HG03432 (cell line): Measurements from ENCODE around the gene TOR4A.
A peak's percentile ranks its signal among the peaks of the same experiment; 100 is the strongest.

Experiments
- ATAC-seq: cut with Tn5 transposase; IDR thresholded peaks from one replicate; pipeline ENCODE4 v1.9.1; 2021; ENCODE audit warnings: mild to moderate bottlenecking, moderate library complexity; ENCODE audit not compliant: unreplicated experiment

The TOR4A gene

DNA sequence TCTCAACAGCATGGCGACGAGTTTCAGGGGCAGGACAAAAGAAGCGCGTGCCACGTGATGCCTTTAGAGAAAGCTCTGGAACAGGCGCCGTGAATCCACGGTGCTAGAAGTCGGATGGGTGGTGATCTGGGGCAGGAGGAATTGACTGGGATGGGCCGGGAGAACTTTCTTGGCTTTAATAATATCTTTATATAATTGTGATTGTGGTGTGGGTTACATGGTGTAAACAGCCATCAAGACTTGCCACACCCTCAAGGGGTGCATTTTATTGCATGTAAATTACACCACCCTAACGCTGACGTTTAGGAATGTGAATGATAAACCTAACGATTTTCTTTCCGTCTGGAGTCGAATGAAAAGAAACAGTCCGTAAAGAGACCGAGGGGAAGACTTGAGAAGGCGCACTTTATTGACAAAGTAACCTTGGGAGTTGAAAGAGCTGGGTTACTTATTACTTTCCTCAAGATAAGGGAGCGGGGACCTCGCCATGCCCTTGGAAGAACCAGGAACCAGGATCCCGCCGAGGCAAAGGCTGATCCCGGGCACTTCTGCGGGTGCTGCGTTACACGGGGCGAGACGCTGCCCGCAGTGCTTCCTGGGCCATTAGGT is 16.1 kb downstream of the TOR4A start:
- no peak for ATAC-seq

DNA sequence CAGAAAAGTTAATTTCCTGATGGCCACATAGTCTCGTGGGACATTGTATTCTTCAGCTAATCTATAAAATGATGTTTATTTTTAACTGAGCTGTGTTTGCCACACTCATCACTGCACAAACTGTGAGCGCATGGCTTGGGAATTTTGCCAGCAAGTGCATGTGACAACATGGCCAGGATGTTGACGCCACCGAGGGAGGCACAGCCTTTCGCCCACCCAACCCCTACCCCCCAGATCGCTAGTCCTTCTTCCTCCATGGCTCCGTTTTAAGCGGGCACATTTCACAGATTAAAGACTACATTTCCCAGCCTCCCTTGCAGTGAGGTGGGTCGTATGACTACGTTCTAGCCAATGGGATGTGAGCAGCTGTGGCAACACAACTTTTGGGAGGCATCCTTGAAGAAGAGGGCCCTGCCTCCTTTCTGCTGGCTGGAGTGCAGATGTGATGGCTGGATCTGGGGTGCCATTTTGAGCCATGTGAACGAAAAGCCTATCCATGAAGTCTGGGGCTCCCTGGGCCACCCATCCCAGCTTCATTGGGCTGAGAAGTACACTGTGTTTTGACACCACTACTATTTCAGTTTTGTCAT is 16.7 kb downstream of the TOR4A start:
- no peak for ATAC-seq

DNA sequence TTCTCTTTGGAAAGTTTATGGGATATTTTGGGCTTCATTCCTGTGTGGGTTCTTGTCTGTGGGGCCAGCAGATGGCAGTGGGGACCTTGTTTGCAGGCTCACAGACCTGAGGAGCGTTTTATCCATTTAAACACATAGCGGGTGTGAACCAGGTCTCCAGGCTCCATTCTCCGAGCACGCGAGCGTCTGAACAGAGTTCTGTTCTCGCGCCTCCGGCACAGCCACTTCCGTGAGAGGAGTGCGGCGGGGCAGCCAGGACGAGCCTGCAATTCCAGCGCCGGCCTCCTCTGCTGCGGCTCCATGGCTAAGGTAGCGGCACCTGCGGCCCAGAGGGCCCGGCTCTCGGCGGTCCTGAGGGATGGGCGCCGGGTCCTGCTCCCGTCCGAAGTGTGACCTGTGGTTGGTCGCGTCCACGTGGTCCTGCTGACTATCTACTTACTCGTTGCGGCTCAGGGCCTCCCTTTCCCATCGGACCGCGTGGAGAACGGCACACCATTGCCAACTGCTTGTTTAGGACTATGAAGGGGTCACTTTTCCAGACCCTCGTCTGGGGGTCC is 17.2 kb downstream of the TOR4A start:
- no peak for ATAC-seq

DNA sequence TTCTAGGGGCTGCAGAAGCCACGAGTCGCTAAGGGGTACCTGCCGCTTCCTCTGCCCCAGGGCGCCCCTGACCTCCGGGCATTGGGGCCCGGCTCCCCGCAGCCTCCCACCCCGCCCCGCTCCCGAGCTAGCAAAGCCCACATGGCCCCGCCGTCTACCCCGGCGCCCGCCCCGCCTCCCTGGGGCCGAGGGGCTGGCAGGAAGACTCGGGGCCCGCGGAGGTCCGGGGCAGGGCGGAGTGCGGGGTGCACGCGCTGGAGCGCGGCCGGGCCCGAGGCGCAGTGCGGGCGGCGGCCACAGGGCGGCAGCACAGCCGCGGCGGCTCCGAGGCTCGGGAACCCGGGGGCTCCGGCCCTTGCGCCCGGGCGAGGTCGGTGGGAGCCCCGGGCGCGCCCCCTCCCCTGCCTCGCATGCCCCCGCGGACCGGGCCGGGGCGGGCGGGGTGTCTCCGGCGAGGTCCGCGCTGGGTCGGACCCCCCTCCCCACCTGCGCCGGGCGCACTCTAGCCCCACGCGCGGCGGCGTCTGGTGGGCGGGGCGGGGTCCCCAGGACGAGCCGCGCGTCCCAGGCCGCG is 17.8 kb downstream of the TOR4A start:
- no peak for ATAC-seq

DNA sequence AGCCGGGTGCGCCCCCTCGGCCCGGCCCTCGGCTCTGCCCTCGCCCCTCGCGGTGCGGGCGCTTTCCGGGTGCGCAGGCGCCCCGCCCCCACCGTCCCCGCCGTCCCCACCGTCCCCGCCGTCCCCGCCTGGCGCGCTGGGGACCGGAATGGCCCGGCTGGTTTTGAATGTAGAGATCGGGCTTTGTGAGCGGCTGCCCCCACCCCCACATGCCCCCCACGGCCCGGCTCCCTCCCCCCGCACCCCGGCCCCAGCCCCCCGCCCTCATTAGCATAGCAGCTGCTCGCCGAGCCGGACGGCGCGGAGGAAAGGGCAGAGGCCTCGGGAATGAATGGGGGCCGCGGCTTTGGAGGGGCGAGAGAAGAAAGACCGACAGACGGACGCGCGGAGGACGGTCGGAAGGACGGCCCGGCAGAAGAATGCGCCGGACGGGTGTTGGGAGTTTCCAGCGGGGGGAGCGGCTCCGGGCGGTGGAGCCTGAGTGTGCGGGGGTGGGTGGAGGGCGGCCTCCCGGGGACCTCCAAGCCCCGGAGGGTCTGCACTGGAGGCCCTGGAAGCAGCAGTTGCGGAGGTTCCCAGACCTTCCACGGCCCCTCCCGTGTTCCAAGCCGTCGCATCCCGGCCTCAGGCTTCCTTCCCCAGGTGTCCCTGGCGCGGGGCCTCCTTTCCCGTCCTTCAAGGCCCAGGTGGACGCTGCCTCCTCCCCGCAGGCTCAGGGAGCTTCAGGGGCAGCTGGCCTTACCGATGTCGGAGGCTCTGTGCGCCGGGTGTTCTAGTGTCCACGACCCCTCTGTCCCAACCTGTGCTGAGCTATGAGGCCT is 18.5 kb downstream of the TOR4A start:
- no peak for ATAC-seq

DNA sequence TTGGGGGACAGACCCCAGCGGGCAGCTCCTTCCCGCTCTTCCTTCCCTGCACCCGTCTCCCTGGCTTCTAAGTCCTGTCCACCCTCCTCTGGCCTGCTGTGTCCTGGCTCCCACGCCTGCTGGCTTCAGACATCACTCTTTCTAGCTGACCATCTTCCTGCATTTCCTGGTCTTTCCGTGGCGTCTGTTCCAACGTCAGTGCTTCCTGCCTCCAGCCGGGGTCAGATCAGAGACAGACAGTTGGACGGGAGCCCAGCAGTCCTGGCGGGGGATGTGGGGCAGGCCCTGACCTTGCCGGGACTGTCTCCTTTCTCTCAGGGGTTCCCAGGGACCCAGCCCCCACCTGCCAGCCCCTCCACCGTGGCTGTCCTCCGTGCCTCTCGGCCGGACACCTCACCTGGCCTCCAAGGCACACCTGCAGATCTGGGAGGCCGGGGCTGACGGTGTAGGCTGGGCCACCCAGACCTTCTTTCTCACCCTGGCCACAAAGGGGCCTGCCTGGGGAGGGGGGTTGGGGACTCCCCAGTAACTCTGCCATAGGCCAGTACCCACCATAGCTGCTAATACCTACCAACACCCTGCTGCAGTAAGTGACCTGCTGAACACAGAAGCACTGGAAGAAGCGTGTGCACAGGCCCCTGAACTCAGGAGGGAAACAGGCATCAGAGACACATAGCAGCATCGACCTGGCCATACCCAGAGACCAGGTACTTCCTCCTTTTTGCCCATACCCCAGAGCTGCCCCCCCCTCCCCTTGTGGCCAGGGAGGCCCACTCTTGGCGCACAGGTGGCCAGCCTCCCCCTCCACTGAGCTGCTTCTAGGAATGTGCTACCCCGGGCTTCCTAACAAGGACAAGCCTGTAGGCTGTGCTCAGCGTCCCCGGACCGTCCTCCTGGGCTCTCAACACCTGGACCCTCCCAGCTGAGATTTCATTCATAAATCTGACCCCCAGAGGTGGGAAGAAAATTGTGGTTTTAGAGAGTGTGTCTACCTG is 19.4 kb downstream of the TOR4A start:
- ATAC-seq = no peak

DNA sequence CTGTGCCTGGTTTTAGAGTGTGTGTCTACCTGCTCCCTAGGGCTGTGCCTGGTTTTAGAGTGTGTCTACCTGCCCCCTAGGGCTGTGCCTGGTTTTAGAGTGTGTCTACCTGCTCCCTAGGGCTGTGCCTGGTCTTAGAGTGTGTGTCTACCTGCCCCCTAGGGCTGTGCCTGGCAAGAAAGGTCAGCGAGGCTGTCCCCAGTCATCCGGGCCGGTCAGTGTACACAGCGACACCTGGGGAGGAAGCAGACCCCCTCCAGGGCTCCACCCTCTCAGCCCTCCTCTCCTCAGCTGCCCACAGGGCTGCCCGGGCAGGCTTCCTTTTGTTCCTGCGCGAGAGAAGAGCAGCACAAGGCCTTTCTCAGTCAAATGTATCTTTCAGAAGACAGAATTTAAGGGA is 20.4 kb downstream of the TOR4A start:
- ATAC-seq = no peak

DNA sequence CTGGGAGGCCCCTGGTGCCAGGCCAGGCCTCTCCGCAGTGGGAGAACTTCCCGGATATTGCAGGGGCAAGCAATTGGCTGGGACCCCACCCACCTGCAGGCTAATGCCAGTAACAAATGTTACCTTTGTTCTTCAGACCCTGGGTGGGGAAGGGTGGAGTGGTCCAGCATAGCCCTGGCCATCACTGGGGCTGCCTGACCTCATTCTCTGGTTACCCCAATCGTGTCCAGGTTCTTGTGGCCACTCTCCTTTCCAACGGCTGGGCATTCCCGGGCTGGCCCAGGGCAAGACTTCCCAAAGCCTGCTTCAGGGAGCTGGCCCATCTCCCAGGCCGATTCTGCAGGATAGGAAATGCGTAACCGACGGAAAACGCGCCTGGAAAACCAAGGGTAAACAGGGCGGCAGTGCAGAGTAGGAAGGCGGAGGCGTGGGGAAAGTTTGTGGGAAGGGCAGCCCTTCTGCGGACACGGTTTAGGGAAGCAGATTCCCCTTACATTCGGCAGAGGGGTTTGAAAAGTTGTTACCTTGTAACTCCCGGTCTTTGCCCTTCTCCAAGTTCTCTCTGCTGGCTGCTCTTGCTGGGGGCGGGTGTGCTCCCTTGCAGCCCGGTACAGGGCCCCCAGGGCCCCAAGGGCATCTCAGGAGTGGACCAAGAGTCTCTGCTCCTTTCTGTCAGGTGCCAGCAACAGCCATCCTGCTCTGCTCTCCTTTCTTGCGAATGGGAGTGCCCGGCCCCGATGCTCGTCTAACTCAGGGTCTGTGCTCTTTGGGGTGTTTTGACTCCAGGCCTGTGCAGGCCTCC is 21.1 kb downstream of the TOR4A start:
- ATAC-seq = no peak

DNA sequence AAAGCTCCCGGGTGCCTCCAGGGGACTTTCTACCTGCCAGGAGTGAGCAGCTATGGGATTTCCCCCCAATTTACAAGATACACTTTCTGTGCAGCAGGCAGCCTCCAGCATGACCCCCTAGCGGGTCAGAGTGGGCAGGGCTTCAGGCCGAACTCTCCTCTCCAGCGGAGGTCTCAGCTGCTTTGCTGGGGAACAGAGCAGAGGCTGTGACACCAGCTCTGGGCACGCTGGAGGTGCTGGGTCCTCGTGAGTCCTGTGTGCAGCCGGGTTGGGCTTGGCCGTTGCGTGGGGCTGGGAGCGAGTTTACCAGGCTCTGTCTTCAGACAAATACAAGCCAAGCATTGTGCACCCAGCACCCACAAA is 21.7 kb downstream of the TOR4A start:
- no peak for ATAC-seq

DNA sequence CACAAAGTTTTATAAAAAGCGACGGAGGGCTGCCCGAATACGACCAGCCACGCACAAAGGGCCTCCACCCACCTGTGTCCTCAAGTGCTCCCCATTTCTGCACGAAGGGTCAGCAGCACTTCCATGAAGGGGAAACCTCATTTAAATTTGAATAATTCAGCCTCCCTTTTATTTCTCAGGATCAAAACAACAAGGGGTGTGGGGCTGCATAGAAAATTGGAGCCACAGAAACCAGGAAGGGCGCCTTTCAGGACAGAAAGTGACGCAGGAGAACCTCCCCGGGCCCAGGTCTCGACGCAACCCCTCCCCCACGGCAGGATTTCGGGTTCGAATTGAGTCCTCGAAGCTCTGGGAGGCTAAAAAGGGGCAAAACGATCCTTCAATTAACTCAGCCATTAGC is 22.4 kb downstream of the TOR4A start:
- ATAC-seq = no peak

DNA sequence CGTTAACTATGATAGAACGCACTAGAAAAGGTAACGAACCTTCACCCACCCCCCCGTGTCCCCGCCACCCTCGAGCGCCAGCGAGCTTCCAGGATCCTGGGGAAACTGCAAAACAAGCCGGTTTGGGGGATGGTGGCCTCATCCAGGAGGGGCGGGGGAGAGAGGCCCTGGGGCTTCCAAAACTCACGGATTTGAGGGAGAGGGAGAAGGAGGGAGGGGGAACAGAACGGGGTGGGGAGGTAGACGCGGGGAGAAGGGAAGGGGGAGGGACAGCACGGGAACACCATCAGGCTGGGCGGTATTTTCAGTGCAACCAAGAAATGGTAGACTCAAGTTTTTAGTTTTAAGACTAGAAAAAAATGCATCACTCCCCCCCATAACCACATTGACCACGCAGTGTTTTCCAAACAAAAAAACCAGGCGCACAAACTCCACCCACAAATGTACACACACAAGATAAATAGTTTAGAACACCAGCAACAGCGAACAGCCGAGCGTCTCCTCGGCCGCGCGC is 23.1 kb downstream of the TOR4A start:
- ATAC-seq = no peak

DNA sequence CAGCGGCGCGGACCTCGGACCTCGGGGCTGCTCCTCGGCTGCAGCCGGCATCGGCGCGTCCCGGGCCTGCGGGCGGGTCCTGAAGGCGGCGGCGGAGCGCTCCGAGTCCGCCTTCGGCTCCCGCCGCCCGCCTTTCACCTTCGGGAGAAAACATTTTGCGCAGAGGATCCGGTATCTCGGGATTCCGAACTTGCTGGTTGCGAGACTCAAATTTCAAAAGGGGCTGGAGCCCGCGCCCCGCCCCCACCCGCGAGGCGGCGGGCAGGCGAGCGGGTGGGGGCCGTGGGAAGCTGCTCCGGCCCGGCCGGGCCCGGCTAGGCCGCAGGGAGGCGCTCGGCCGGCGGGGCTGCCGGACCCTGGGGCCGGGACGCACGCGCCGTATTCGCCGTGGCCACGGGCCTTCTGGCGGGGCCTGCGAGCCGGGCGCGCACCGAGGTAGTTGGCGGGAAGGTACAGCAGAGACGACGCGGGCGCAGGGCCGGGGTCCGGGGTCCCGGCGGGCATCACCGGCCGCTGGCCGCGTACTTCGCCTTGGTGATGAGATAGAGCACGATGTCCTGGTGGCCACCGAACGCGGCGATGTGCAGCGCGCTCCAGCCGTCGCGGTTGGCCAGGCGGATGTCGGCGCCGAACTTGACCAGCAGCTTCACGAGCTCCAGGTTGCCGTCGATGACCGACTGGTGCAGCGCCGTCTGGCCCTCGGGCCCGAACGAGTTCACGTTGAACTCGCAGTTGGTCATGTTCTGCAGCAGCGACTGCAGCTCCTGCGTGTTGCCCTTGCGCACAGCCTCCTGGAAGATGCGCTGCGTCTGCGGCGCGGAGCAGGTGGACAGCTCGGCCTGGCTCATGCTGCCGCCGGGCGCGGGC is 23.8 kb downstream of the TOR4A start:
- peak; percentile 17 for ATAC-seq

DNA sequence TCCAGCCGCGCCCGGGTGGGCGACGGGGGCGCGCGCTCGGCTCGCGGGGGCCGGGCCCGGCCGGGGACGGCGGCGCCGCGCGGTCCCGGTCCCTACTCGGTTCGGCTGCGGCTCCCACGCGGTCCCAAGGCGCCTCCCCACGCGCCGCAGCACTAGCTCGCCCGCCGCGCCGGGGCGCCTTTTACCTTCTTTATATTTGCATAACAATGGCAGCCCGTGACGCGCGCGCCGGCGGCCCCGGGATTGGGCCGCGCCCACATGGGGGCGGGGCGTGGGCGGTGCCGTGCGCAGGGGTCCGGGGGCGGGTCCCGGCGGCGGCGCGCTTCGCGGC is 24.6 kb downstream of the TOR4A start, which contains the start of gene NRARP:
Gene NRARP (minus strand): TSS at position 154 of the 331 bp plus-strand sequence. CDS start 343 bp downstream, outside the sequence.
- peak; percentile 71 for ATAC-seq

DNA sequence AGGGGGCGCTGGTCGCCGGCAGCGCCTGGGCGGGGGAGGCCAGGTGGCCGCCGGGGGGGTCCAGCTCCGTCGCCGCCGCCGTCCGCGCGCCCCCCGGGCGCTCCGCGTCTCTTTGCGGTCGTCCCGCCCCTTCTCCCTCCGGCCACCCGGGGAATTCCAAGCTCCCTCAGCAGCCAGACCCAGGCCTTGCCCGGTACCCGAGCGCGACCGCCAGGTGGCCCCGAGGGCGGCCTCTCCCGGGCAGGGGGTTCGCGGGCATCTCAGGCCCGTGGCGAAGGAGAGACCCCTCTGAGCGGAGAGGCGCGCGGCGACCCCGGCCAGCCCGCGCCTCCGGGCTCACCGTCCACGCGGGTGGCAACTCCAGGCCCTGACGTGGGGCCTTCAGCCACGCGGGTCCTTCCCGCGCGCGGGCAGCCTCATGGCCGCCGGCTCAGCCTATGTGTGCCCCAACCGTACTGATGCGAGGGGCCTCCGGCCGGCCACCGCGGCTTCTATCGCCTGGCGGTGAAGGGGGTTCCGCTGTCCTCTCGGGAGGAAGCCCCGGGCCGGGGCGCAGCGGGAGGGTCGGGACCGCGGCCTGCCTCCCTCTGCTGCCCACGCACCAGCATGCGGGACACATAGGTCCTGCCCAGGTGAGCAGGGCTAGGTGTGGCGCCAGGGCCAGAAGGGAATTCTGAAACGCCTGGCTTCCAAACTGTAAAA is 25.1 kb downstream of the TOR4A start:
- ATAC-seq = peak; percentile 51

DNA sequence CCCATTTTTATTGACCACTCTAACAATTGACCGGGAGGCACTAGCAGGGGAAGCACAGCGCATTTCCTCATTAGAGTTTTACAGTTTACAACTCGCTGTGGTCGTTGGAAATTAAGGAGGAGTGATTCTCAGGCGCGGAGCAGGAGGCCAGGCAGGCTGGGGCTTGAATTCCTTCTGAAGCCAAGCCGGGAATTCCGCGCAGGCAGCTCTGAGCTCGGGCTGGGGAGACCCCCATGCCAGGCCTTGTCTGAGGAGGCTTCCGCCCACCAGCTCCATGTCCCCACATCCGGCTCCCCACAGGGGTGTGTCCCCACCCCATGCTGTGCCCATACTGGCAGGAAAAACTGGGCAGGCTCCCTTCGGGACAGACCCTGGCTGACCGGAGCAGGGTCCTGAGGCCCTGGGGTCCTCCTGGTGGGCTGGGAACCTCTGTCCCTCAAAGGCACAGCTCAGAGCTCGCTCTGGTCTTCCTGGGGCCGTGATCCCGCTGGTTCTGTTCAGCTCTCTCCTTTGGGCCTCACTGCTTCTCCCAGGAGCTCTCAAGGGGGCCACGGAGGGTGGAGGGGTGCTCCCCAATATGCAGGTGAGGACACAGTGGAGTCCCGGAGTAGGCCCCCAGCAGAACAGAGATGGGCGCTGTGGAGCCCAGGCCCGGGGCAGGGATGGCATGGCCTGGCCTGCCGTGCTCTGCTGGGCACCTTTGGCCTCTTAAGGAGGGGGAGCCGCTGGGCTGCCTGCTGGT is 25.8 kb downstream of the TOR4A start:
- no peak for ATAC-seq

DNA sequence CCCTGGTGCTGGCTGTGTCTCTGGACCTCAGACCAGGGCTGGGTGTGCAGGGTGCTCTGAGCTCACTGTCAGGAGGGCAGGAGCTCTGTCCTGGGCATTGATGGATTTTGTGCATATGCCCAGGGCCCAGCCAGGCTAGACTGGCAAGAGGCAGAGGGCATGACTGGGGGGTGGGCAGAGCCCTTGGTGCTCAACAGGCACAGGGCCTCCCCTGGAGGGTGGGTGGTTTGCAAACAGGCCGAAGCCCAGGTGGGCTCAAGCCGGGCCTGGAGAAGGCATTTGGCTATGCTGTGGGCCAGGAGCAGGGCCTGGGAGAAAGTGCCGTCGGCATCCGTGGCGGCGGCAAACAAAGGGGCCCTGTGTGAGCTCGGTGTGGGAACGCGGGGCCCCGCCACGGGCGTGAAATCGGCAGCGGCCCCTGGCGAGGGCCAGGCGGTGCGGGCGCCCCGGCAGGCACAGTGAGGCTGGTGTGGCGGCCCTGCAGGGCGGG is 26.4 kb downstream of the TOR4A start:
- no peak for ATAC-seq
